ENCODE results near the gene FCN1.

Gene FCN1

DNA sequence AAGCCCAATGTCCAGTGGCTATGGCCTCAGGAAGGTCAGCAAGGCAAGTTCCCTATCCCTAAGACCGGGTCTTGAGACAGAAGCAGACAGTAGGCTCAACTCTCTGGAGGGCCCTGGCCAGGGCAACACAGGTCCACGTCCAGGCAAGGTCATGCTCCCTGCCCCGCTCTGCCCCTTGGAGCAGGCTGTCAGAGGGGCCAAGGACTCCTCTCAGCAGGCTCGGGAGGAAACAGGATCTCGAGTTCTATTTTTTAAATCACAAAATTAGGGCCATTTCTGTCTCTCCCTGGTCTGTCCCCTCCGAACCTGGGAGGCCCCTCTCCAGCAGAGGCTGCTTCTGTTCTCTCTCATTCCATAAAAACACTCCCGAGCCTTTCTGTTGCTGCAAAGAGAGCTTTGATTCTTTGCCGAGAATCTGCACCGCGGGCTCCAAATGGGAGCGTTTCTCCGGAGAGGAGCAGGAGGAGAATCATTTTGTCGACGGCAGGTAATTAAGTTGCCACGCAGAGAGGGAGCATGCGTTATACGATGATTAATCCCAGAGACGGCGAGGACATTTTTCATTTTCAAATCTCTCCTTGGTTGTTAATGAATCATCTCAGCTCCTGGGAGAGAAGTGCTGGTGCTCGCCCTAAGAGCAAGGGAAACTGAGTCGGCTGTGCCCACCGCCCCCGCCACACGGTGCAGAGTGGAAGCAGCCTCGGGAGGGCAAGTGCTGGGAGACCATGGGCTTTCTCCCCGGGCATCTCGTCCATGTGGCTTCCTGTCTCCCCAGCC lies 24.5 kb upstream of the FCN1 start:
- DNase-seq (ENCODE audit: low read depth) = no peak
- no peak overlapping the region for H3K4me3 ChIP-seq (ENCODE audit: low read depth, low read length)
- TF ChIP-seq, protein P1, sequence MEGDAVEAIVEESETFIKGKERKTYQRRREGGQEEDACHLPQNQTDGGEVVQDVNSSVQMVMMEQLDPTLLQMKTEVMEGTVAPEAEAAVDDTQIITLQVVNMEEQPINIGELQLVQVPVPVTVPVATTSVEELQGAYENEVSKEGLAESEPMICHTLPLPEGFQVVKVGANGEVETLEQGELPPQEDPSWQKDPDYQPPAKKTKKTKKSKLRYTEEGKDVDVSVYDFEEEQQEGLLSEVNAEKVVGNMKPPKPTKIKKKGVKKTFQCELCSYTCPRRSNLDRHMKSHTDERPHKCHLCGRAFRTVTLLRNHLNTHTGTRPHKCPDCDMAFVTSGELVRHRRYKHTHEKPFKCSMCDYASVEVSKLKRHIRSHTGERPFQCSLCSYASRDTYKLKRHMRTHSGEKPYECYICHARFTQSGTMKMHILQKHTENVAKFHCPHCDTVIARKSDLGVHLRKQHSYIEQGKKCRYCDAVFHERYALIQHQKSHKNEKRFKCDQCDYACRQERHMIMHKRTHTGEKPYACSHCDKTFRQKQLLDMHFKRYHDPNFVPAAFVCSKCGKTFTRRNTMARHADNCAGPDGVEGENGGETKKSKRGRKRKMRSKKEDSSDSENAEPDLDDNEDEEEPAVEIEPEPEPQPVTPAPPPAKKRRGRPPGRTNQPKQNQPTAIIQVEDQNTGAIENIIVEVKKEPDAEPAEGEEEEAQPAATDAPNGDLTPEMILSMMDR (IDR thresholded peaks at IDR 0.05; ENCODE audit: low read depth, low read length, missing control alignments) = no peak

DNA sequence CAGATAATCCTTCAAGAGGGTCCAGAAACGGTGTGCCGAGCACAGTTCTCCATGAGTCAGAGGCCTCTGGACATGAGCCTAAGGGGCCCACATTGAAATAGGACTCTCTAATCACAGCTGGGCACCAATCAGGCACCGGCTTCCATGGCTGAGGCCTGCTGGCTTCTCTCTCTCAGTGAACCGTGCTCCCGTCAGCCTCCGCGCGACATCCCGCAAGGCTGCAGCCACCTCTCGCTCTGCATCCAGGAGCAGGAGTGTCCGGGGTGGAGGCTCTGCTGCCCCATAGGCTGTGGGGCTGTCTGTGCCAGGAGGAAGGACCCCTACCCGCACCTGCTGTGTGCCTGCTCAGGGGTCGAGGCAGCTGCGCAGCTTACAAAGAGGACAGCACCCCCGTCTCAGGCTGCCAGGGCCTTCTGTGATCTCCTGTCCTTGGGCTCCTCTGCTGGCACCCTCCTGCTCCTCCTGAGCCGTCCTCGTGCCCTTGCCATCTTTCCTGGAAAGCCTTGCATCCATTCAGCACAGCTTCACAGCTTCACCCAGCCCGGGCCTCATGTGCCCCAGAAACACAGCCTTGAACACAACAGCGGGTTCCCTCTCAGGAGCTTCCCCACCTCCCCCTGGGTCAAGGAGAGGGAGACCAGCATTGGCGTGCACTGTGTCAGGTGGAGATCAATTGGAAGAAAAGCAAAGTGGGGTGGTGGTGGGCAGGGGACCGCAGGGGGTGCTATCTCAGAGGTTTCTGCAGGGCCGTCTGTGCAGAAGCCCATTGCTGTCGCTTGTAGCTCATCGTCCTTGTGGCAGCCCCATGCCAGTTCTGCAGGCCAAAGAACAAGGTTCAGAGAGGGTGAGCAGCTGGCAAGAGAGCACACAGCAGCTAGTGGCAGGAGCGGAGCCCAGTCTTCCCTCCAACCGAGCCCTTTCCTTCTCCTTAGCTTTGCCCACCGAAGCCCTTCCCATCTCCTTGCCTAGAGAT lies 22.8 kb upstream of the FCN1 start:
- DNase-seq (ENCODE audit: low read depth) = no peak
- TF ChIP-seq, protein P1 (IDR thresholded peaks at IDR 0.05; ENCODE audit: low read depth, low read length, missing control alignments) = no peak
- no peak overlapping the region for H3K4me3 ChIP-seq (ENCODE audit: low read depth, low read length)

DNA sequence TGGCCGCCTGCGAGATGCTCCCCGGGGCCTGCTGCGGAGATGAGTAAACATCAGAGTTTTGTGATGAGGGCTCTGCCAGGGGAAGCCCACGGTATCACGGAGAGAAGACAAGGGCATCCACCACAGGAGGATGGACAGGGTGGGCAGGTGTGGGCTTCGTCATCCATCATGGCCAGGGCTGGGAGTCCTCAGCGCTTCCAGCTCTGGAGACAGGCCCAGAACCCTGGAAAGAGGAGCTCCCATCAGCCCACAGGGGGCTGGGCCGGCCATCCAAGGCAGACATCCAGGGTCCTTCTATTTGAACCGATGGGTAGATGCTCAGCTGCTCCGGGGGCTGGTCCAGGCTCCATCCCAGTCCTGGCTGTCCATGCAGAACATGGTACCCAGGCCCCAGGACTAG lies 22.1 kb upstream of the FCN1 start:
- TF ChIP-seq, protein P1 (IDR thresholded peaks at IDR 0.05; ENCODE audit: low read depth, low read length, missing control alignments) = no peak
- no peak for DNase-seq (ENCODE audit: low read depth)

DNA sequence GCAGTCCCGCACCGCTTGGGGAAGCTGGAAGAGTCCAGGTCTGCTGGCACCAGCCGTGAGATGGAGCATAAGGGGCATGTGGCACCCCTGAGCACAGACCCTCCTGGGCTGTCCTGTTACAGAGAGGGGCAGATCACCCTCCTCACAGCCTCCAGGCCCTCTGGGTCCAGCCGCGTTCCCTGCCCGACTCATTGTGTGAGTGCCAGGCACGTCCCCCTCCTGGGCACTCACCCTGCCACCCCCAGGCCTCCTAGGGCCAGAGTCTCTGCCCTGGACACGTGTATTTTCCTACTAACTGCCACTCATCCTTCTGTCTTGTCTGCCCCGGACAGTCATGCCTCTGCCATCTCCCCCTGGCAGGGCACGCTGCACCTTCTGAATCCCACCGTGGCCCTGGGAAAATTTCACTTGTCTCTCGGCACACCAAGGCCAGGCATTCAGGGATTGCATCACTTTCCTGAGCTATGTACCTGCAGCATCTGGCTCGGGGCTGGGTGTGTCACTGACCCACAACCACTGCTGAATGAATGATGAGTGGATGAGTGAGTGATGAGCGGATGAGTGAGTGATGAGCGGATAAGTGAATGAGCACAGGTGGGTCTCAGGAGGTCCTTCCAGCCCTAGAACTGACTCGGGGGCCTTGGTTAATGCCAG lies 21.5 kb upstream of the FCN1 start:
- H3K4me3 ChIP-seq (ENCODE audit: low read depth, low read length) = no peak overlapping the region
- TF ChIP-seq, protein P1 (IDR thresholded peaks at IDR 0.05; ENCODE audit: low read depth, low read length, missing control alignments) = no peak
- no peak for DNase-seq (ENCODE audit: low read depth)

More for the DNA sequence above, 22.1 kb upstream of the FCN1 start:
- no peak overlapping the region for H3K4me3 ChIP-seq (ENCODE audit: low read depth, low read length)

DNA sequence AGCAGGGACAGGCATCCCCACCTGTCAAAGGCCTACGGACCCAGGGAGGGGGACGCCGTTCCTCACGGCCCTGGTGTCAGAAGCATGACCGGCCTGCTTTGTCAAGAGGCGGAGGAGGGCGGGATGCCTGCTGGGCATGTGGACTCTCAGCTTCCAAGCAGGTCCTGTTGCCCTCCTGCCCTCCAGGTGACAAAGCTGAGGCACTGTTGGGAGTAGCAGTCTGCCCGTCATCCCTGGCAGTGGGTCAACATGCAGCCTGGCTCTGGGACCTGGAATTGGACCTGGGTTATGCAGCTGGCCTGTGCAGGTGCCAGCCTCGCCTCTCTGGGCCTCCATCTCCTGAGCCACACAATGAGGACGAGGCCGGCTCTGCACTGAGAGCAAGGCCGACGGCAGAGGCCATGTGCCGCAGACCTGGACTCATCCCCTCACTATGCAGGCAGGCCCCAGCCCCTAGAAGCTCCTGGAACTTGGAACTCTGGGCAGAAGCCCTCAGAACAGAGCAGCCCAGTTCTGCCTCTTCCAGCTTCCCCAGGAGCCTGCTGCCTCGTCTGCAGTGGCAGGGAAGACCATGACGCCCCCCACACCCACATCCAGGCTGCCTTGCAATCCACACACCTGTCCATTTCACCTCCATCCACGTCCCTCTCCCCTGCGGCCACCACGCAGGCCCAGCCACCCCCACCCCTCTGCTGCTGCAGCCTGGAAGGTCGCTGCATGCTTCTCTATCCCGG lies 20.8 kb upstream of the FCN1 start:
- no peak overlapping the region for H3K4me3 ChIP-seq (ENCODE audit: low read depth, low read length)
- no peak for DNase-seq (ENCODE audit: low read depth)
- TF ChIP-seq, protein P1 (IDR thresholded peaks at IDR 0.05; ENCODE audit: low read depth, low read length, missing control alignments) = no peak

Measured in GM12864 (cell line).